Fibroblast of pulmonary artery (primary cell): Measurements from ENCODE around the gene CAMK2B.

ENCODE experiments used
- DNase-seq: peaks from one replicate; pipeline ENCODE4 v3.0.0-alpha.2; 2010; ENCODE audit warnings: low read depth
- H3K4me3 ChIP-seq: replicated peaks from 2 replicates; pipeline ENCODE4 v1.5.1; 2011; ENCODE audit warnings: low read depth, mild to moderate bottlenecking, control low read depth, low read length, moderate library complexity
- CTCF ChIP-seq: IDR thresholded peaks from 2 replicates; pipeline ENCODE4 v1.5.1; 2011; ENCODE audit warnings: mild to moderate bottlenecking, control low read depth, low read length, inconsistent platforms; ENCODE audit errors: missing control alignments

The CAMK2B gene

DNA sequence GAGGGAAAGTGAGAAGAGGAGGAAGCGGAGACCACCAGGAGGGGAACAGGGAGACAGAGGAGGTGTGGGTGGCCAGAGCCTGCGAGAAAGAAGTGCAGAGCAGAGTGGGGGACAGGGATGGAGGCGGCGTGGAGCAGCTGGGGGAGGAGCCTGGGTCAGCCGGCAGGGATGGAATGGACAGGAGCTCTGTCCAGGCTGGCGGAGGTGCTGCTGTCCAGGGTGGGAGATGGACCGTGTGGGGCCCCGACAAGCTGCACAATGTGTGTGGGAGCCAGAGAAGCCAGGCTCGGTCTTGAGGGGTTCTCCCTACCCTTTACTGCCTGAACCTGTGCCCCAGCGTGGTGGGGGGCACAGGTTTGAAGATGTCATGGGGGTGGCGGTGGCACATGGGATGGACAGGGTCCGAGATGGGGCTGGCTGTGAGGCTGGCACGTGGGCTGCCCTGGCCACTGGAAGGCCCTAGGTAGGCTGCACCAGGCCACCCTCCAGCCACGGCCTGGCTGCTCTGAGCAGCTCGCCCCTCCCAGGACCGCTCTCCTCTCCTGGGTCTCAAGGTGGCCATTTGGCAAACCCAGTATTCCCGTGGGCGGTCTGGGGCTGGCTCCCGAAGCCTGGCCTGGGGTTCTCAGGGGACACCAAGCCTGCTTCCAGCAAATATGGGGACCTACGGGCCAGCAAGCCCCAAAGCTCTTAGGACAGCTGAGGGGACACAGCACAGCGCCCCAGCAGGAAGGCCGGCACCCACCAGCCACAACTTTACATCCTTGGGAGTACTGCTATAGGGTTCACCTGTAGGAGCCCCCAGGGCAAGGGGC is 92.3 kb downstream of the CAMK2B start:
- H3K4me3 ChIP-seq: no peak overlapping the region
- no peak for DNase-seq
- TF ChIP-seq CTCF: no peak

DNA sequence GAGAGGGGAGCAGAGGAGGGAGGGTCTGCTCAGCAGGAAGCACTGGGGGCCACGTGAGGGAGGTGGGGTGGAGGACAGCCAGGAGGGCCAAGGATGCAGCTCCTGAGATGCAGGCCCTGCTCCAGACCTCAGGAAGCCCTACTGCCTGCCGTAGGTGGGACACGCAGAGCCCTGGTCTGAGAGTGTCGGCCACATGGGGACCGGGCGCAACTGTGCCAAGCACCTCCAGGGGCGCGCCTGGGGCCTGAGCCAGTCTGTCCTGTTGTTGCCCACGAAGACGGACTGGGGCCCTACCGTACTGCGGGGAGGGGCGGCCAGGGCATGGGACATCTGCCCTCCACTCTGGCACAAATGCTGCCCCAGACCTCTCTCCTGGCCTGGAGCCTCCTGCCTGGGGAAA is 93.0 kb downstream of the CAMK2B start:
- TF ChIP-seq CTCF: no peak

DNA sequence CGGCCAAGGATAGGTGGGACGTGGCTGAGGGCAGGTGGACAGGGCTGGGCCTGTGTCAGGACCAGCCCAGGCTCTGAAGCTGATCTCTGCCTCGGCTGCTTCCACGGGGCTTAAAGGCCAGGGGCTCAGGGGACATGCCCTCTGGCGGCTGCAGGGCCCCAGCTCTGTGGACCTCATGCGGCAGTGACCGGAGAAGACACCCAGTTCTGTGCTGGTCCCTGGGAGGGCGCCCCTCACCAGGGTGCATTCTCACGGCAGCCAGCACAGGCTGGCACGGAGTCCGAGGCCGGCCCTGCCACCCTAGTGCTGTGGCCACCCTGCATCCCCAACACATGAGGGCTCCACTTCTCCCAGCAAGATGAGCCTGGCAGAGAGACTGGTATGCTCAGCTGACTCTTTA is 94.3 kb downstream of the CAMK2B start:
- TF ChIP-seq CTCF: no peak
- DNase-seq: no peak
- H3K4me3 ChIP-seq: no peak overlapping the region

More for the DNA sequence above, 93.0 kb downstream of the CAMK2B start:
- no peak overlapping the region for H3K4me3 ChIP-seq
- no peak for DNase-seq

DNA sequence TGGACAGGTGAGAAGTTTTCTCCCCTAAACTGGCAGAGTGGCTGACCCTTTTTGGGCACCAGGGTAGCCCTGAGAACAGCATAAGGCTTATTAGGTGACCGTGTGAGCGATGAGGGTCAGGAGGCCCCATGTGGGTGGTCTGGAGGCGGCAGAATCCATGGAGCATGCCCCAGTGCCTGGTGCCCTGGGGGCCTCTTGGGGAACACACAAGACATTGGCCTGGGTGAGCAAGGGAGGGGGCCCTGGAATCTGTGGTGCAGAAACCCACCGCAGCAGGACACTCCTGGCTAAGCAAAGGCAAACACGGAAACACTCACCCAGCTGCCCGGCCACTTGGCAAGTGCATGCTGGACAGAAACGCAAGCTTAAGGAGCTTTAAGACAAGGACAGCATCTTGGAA is 95.1 kb downstream of the CAMK2B start:
- TF ChIP-seq CTCF: no peak
- DNase-seq: no peak
- H3K4me3 ChIP-seq: no peak overlapping the region

GRCh38 chr7:44229546-44230105 is 95.8 kb downstream of the CAMK2B start:
- no peak overlapping the region for H3K4me3 ChIP-seq
- DNase-seq: no peak
- TF ChIP-seq CTCF: no peak

- no peak for DNase-seq
- H3K4me3 ChIP-seq: no peak overlapping the region
- TF ChIP-seq CTCF: no peak
Measured at GRCh38 chr7:44228571-44229350, 96.6 kb downstream of the CAMK2B start.
